GM06990 (cell line): ENCODE data around the gene ARHGEF6.
A peak's percentile ranks its signal among the peaks of the same experiment; 100 is the strongest.

Experiments used
- DNase-seq: peaks from one replicate; pipeline ENCODE4 v3.0.0-alpha.2; 2011; ENCODE audit not compliant: insufficient read length; ENCODE audit errors: extremely low read depth
- H3K27me3 ChIP-seq: replicated peaks from 2 replicates; pipeline ENCODE4 v1.6.0; 2011; ENCODE audit warnings: low read length; ENCODE audit not compliant: control insufficient read depth, insufficient read depth
- H3K36me3 ChIP-seq: 2 replicates; pipeline ENCODE4 v1.5.1; 2011; ENCODE audit warnings: low read length; ENCODE audit not compliant: control insufficient read depth, insufficient read depth
- H3K4me3 ChIP-seq: replicated peaks from 2 replicates; pipeline ENCODE4 v1.5.1; 2011; ENCODE audit warnings: low read depth, mild to moderate bottlenecking, control low read depth, low read length
- CTCF ChIP-seq: IDR thresholded peaks from 2 replicates; pipeline ENCODE4 v1.5.1; 2011; ENCODE audit warnings: low read length, control low read depth, mild to moderate bottlenecking, inconsistent platforms; ENCODE audit not compliant: insufficient read depth, poor library complexity, severe bottlenecking

ARHGEF6 gene

GRCh38 chrX:136667446-136668168 lies 113.1 kb downstream of the ARHGEF6 start:
- Histone ChIP-seq H3K36me3 (no peaks in the 10 kb centered on the region), H3K4me3 (no peak overlapping the region), H3K27me3 (no peaks in the 10 kb centered on the region)
- no peak for DNase-seq
- no peak for TF ChIP-seq CTCF

DNA sequence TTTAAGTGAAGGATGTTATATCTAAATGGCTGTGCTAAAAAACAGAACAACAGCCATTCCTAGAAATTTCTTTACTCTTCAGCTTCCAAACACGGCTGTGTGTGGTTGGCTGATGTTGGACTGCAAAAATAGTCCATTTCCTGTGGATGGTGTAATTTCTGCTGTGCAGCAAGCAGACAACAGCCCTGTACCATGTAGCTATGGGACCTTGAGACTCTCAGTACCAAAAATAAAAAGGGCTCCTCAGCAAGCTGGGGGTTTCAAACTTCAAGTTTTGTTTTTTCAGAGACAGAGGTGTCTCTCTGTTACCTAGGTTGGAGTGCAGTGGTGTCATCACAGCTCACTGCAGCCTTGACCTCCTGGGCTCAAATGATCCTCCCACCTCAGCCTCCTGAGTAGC lies 114.6 kb downstream of the ARHGEF6 start:
- H3K27me3 ChIP-seq: no peaks in the 10 kb centered on the region
- no peak overlapping the region for H3K4me3 ChIP-seq
- no peak for TF ChIP-seq CTCF

GRCh38 chrX:136665258-136665900 lies 115.4 kb downstream of the ARHGEF6 start:
- Histone ChIP-seq H3K27me3 (no peaks in the 10 kb centered on the region), H3K36me3 (no peaks in the 10 kb centered on the region), H3K4me3 (no peak overlapping the region)
- DNase-seq: peak; percentile 35
- TF ChIP-seq CTCF: no peak

More for the DNA sequence above, 114.6 kb downstream of the ARHGEF6 start:
- no peak for DNase-seq
- no peaks in the 10 kb centered on the region for H3K36me3 ChIP-seq

GRCh38 chrX:136662976-136663375 lies 117.8 kb downstream of the ARHGEF6 start:
- H3K36me3 ChIP-seq: no peaks in the 10 kb centered on the region
- no peak for TF ChIP-seq CTCF
- no peak overlapping the region for H3K4me3 ChIP-seq
- DNase-seq: no peak
- no peaks in the 10 kb centered on the region for H3K27me3 ChIP-seq

DNA sequence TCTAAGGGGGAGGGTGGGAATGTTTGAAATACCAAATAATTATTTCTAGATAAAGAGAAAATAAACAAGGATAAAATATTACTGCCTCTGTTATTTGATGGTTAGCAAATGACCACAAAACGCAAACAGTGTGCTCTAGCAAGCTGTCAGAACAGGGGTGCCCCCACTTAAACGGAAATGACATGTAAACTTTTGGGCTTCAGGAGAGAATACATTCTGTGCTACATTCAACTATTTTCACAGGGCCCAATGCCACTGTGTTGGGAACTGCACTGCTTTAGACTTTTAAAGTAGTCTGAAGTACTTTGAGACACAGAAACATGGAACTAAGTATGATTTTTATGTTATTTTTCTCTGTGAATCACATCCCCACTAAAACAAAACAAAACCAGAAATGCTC lies 118.6 kb downstream of the ARHGEF6 start:
- TF ChIP-seq CTCF: no peak
- H3K36me3 ChIP-seq: no peaks in the 10 kb centered on the region
- DNase-seq: no peak
- no peaks in the 10 kb centered on the region for H3K27me3 ChIP-seq
- H3K4me3 ChIP-seq: no peak overlapping the region
